ENCODE results near the gene MAMDC2.
A peak's percentile ranks its signal among the peaks of the same experiment; 100 is the strongest.
"Not testable (repeated sequence)": the region's sequence is repeated elsewhere in the genome, so short reads cannot be mapped to it uniquely, and the experiment has no call there.

Gene MAMDC2

GRCh38 chr9:70143394-70144130 lies 99.9 kb downstream of the MAMDC2 start:
- FAIRE-seq: no peak

- FAIRE-seq: no peak
These were observed 100.5 kb downstream of the MAMDC2 start for GRCh38 chr9:70144131-70144503.

GRCh38 chr9:70145981-70146380 lies 102.3 kb downstream of the MAMDC2 start:
- FAIRE-seq: no peak

GRCh38 chr9:70147196-70147595 lies 103.5 kb downstream of the MAMDC2 start:
- no peak for FAIRE-seq

- no peak for FAIRE-seq
These were observed 104.0 kb downstream of the MAMDC2 start for GRCh38 chr9:70147651-70148050.

- no peak for FAIRE-seq
These were observed 108.7 kb downstream of the MAMDC2 start for GRCh38 chr9:70152350-70152749.

- FAIRE-seq: peak; percentile 5
These were observed 113.1 kb downstream of the MAMDC2 start for GRCh38 chr9:70156729-70157128.

- no peak for FAIRE-seq
These were observed 116.0 kb downstream of the MAMDC2 start for GRCh38 chr9:70159630-70160029.

GRCh38 chr9:70160686-70161600 lies 117.3 kb downstream of the MAMDC2 start:
- peak; percentile 13 for FAIRE-seq

GRCh38 chr9:70165006-70165602 lies 121.5 kb downstream of the MAMDC2 start:
- no peak for FAIRE-seq

- FAIRE-seq: no peak
These were observed 124.9 kb downstream of the MAMDC2 start for GRCh38 chr9:70168521-70168920.

- no peak for FAIRE-seq
These were observed 125.6 kb downstream of the MAMDC2 start for GRCh38 chr9:70169222-70169621.

- FAIRE-seq: no peak
These were observed 126.6 kb downstream of the MAMDC2 start for GRCh38 chr9:70170151-70170790.

- FAIRE-seq: no peak
These were observed 128.9 kb downstream of the MAMDC2 start for GRCh38 chr9:70172532-70172931.

GRCh38 chr9:70177121-70177520 lies 133.5 kb downstream of the MAMDC2 start:
- FAIRE-seq: no peak

GRCh38 chr9:70192707-70193106 lies 149.1 kb downstream of the MAMDC2 start:
- FAIRE-seq: no peak

GRCh38 chr9:70195456-70195855 lies 151.8 kb downstream of the MAMDC2 start:
- FAIRE-seq: no peak

GRCh38 chr9:70197216-70198044 lies 153.8 kb downstream of the MAMDC2 start:
- FAIRE-seq: no peak

- not testable (repeated sequence) for FAIRE-seq
These were observed 161.1 kb downstream of the MAMDC2 start for GRCh38 chr9:70204743-70205142.

- FAIRE-seq: no peak
These were observed 161.8 kb downstream of the MAMDC2 start for GRCh38 chr9:70205366-70206020.

- no peak for FAIRE-seq
These were observed 173.4 kb downstream of the MAMDC2 start for GRCh38 chr9:70217029-70217428.

- no peak for FAIRE-seq
These were observed 175.1 kb downstream of the MAMDC2 start for GRCh38 chr9:70218767-70219166.

Measured in islet of Langerhans (tissue), 1 donor.